HG02885 (cell line): ENCODE data around the gene ROR1.

Source experiments
- ATAC-seq: cut with Tn5 transposase; IDR thresholded peaks from one replicate; pipeline ENCODE4 v1.9.1; 2021; ENCODE audit warnings: mild to moderate bottlenecking; ENCODE audit not compliant: unreplicated experiment, poor library complexity

The ROR1 gene

DNA sequence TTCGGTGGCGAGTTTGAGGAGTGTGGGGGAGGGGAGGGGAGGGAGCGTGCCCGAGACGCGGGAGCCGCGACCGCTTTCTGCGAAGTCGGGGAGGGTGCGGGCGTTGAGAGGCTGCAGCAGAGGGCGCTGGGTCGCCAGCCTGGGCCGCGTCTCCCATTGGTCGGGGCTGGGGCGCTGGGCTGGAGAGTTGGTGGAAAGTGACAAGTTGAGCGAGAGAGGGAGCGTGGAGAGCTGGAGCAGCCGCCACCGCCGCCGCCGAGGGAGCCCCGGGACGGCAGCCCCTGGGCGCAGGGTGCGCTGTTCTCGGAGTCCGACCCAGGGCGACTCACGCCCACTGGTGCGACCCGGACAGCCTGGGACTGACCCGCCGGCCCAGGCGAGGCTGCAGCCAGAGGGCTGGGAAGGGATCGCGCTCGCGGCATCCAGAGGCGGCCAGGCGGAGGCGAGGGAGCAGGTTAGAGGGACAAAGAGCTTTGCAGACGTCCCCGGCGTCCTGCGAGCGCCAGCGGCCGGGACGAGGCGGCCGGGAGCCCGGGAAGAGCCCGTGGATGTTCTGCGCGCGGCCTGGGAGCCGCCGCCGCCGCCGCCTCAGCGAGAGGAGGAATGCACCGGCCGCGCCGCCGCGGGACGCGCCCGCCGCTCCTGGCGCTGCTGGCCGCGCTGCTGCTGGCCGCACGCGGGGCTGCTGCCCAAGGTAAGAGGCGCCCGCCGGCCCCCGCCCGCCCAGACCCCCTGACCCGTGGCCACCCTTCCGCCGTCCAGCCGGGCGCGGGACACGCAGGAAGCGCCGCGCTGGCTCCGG lies at the start of gene ROR1:
Gene ROR1 (plus strand): TSS at position 203 of the 802 bp plus-strand sequence.
- peak; percentile 81 for ATAC-seq

- ATAC-seq: no peak
These were observed 49.4 kb upstream of the ROR1 start for GRCh38 chr1:63724375-63724899.

- ATAC-seq: no peak
These were observed 45.1 kb upstream of the ROR1 start for GRCh38 chr1:63728611-63729226.

GRCh38 chr1:63729227-63729620 lies 44.6 kb upstream of the ROR1 start:
- no peak for ATAC-seq

DNA sequence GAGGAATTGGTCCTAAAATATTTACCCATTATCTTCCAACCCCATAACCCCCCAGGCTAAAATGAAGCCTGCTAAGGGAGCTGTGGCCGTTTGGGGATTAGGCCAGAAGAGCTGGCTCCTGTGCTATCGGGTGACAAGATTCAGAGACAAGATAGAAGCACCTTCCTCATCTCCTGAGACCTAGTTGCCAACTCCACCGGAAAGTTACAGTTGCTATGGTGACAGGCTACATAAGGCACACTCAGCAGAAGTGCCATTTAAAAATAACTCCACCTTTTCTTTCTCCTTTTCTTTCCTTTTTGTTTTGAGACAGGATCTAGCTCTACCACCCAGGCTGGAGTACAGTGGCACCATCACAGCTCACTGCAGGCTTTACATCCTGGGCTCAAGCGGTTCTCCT lies 43.6 kb upstream of the ROR1 start:
- no peak for ATAC-seq

DNA sequence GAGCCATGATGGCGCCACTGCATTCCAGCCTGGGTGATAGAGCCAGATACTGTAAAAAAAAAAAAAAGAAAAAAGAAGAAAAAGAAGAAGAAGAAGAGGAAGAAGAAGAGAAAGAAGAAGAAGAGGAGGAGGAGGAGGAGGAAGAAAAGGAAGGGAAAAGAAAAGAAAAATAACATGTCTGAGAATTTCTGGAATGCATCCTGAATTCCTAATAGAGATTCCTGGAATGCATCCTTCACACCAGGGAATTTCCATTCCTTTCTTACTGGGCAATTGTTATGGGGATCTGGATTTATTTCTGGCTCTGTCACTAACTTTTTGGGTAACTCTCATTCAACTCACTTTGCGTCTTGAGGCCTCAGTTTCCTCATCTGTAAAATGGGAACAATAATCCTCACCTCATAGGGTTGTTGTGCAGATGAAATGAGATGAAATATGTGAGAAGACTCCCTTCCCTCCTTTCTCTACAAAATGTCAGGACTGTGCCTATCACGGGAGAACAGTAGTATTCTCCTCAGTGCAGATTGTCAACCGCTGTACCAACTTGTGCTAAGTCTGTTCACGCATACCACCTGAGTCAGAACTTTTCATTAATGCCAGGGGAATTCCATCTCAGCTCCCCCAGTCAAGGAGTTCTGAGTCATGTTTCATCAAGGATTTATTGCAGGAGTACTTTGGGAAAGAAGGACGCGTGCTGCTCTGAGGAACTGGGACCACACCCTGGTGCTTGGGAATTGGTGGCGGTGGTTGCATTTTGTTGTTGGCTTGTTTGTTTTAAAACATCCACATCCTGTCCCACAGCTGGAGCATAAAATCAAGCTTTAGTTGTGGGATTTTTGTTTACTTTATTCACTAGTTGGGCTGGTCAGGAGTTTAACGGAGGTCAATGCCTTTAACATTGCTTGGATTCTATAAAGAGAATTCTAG lies 42.4 kb upstream of the ROR1 start:
- ATAC-seq: no peak

DNA sequence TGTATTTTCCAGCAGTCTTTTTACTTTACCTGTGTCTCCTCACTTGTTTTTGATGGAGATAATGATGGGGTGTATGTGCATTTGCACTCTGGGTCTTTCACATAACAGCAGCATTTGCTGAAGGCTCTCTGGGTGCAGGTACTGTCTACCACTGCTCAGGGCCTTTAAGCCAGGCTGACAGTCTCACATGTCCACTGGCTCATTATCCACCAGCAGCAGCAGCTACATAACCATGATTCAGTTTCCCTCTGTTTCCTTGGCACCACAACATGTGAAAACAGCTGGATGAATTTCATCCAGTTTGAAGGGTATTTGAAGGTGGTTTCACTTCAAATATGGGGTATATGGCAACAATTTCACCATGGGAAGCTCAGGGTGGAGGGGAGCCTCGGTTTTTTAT lies 41.2 kb upstream of the ROR1 start:
- no peak for ATAC-seq

- no peak for ATAC-seq
These were observed 35.0 kb upstream of the ROR1 start for GRCh38 chr1:63738772-63739171.

GRCh38 chr1:63739452-63739851 lies 34.4 kb upstream of the ROR1 start:
- no peak for ATAC-seq

DNA sequence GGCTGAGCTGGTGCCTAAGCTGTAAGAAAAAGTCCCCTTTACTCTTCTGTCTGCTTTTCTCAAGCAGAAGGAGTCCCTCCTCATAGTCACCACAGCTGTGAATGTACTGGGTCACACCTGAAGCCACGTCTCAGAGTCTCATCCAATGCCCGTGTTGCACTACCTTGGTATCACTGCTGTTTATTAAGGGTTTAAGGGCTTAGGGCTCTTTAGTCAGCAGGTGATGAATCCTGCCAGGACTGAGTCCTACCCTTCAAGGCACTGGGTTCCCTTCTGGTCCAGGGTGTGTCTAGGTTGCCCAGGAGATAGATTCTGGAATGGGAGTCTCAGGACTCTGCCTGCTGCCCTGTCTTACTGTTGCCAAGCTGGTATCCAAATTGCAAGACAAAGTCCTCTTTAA lies 33.4 kb upstream of the ROR1 start:
- no peak for ATAC-seq

GRCh38 chr1:63742526-63742925 lies 31.3 kb upstream of the ROR1 start:
- ATAC-seq: no peak

DNA sequence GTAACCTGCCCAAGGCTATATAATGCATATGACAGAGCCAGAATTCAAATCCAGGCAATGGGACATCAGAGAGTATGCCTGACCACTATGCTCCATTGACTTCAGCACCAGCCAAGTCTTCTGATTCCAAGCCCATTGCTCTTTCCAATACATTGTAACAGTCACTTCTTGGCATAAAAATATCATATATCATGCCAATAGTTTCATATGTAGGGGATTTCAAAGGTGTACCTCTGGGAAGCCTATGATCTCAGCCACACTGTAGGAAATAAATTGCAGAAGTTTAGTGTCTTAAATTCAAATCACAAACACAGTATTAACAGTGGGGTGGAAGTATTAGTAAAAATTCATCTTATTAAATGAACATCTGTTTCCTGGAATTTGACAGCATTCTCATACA lies 30.0 kb upstream of the ROR1 start:
- ATAC-seq: no peak

GRCh38 chr1:63746129-63746864 lies 27.5 kb upstream of the ROR1 start:
- ATAC-seq: no peak

- ATAC-seq: no peak
These were observed 26.4 kb upstream of the ROR1 start for GRCh38 chr1:63747445-63747844.

DNA sequence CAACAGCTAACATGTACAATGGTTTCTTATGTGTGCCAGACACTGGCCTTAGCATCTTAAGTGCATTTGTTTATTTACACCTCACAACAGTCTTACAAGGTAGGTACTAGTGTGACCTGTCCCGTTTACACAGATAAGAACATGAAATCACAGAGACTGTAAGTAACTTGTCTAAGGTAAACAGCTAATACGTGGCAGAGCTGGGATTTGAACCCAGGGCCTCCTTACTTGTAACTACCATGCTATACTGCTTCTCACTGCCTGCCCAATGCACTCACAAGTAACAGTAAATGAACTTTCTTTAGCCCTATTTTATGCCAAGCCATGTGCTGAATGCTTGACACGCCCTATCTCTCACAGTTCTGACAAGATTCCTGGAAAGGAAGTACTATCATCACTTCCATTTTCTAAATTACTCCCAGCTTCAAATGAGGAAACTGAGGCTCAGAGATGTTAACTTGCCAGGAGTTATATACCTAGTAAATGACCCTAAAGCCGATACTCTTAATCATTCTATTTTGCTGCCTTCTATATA lies 25.7 kb upstream of the ROR1 start:
- no peak for ATAC-seq

- no peak for ATAC-seq
These were observed 25.2 kb upstream of the ROR1 start for GRCh38 chr1:63748641-63749040.

DNA sequence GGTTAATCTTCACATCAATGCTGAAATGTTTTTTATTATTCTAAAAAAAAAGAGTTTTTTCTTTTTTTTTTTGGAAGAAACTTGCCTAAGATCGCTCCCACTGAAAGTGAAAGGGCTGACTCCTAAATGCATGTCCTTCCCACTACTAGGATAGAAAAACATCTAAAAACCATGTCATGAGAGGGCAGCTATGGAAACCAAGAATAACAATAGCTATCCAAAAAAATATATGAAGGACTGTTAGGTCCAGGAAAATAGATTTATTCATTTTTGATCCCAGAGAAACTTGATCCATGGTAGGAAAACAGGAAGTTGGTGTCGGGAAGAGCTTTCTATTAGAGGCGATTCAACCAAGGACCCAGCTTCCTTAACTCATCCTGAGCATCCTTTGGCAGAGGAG lies 23.1 kb upstream of the ROR1 start:
- ATAC-seq: no peak

GRCh38 chr1:63752176-63752575 lies 21.6 kb upstream of the ROR1 start:
- no peak for ATAC-seq

GRCh38 chr1:63753591-63753990 lies 20.2 kb upstream of the ROR1 start:
- ATAC-seq: no peak

DNA sequence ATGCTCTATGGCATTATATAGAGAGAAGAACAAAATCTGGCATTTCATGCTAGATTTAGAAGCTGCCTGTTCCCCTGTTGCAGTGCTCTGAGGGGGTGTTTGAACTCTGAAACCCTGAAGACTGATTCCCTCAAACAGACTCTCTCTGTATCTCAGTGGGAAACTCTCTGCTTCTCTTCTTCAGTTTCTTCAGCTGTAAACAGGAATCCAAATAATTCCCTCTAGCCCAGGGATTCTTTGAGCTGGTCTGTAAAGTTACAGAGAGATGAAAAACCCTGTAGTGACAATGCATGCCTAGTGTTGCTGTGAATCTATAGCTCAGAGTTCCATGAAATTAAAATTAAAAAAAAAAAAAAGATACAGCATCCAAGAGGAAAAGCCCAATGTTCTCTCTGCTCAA lies 17.0 kb upstream of the ROR1 start:
- no peak for ATAC-seq
